GM21529 (cell line): ENCODE measurements around the gene PNMA6E.

ENCODE experiments used
- ATAC-seq: cut with Tn5 transposase; IDR thresholded peaks from one replicate; pipeline ENCODE4 v1.9.1; 2021; ENCODE audit not compliant: unreplicated experiment

PNMA6E gene

GRCh38 chrX:153438532-153438931 is 37.4 kb upstream of the PNMA6E start:
- ATAC-seq: no peak

- ATAC-seq: no peak
Observed at GRCh38 chrX:153435845-153436244, 34.7 kb upstream of the PNMA6E start.

- ATAC-seq: no peak
Observed at GRCh38 chrX:153434801-153435200, 33.7 kb upstream of the PNMA6E start.

GRCh38 chrX:153433781-153434285 is 32.7 kb upstream of the PNMA6E start:
- ATAC-seq: no peak

- ATAC-seq: no peak
Observed at GRCh38 chrX:153433161-153433680, 32.1 kb upstream of the PNMA6E start.

- no peak for ATAC-seq
Observed at GRCh38 chrX:153430796-153431195, 29.6 kb upstream of the PNMA6E start.

DNA sequence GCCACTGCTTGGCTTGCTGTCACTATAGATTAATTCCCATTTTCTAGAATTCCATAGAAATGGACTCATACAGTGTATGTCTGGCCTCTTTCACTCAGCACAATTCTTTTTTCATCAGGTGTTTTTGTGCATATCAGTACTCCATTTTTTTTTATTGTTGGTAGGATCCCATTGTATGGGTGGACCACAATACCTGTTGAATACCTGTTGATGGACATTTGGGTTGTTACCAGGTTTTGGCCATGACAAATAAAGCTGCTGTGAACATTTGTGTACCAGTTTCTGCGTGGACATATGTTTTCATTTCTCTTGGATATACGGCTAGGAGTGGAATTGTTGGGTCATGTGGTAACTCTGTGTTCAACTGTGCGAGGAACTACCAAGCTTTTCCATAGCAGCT is 25.1 kb upstream of the PNMA6E start:
- ATAC-seq: no peak

DNA sequence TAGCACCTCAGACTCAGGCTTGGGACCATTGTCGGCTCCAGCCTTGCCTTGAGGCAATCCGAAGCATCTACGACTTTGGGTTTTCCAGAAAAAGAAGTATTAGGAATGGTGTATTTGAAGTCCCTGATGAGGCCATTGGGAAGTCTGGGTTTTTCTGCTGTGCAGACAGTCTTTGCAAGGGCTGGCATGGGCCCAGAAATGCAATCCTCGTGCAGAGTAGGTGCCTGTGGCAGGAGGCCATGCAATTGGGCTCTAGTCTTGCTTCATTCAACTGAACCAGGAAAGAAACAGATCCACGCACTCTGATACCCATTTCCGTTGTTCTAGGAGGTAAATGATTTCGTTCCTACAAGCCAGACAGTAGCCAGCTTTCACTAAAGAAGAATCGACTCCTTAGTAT is 22.5 kb upstream of the PNMA6E start:
- no peak for ATAC-seq

DNA sequence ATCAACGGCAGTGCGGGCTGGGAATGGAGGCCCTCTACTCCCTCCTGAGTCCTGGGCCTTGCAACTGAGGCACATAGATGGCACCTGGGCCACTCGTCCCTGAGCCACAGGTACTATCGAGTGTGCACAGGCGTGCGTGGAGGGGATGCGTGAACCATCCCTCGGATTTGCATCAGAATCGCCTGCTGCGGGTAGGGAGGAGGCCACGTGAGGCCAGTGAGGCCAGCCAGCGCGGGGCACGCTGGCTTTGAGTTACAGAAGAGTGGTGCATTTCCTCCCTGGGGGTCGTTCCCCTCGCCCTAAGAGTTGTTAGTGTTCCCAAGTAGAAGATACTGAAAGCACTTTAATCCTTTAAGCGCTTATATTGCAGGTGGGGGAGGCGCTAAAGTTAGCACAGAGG is 20.7 kb upstream of the PNMA6E start:
- no peak for ATAC-seq

DNA sequence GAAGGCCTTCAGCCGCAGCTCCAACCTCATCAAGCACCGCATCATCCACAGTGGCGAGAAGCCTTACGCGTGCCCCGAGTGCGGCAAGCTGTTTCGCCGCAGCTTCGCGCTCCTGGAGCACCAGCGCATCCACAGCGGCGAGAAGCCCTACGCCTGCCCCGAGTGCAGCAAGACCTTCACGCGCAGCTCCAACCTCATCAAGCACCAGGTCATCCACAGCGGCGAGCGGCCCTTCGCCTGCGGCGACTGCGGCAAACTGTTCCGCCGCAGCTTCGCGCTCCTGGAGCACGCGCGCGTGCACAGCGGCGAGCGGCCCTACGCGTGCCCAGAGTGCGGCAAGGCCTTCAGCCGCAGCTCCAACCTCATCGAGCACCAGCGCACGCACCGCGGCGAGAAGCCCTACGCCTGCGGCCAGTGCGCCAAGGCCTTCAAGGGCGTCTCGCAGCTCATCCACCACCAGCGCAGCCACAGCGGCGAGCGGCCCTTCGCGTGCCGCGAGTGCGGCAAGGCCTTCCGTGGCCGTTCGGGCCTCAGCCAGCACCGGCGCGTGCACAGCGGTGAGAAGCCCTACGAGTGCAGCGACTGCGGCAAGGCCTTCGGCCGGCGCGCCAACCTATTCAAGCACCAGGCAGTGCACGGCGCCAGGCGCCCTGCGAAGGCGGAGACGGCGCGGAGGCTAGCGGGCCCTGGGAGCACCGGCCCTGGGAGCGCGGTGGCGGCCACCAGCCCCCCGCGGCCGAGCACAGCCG is 19.9 kb upstream of the PNMA6E start:
- no peak for ATAC-seq

- no peak for ATAC-seq
Observed at GRCh38 chrX:153417637-153418036, 16.5 kb upstream of the PNMA6E start.

DNA sequence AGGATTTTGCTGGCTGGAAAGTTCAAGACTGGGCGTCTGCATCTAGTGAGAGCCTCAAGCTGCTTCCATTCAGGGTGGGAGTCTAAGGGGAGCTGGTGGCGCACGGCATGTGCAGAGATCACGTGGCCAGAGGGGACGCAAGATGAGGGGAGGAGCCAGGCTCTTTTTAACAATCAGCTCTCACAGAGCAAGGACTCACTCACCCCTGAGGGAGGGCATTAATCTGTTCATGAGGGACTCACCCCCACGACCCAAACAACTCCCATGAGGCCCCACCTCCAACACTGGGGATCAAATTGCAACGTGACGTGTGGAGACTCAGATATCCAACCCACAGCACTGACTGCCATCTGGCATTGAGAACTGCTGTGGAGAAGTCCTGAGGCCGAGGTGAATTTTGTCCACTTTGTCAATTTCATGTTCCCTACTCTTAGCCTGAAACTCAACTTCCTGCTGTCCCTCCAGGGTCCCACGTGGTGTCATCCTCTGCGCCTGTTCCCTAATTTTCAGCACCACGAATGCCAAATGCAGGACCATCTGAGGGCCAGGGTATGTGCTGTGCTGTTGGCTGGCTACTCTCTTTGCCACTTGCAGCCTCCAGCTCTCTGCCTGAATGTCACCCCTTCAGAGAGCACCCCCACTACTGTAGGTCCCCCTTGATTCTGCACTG is 15.8 kb upstream of the PNMA6E start:
- no peak for ATAC-seq

GRCh38 chrX:153414856-153415510 is 13.8 kb upstream of the PNMA6E start:
- ATAC-seq: no peak

GRCh38 chrX:153413731-153414130 is 12.6 kb upstream of the PNMA6E start:
- no peak for ATAC-seq

- no peak for ATAC-seq
Observed at GRCh38 chrX:153412746-153413720, 11.9 kb upstream of the PNMA6E start.

GRCh38 chrX:153411988-153412574 is 10.9 kb upstream of the PNMA6E start:
- no peak for ATAC-seq

GRCh38 chrX:153411255-153411987 is 10.3 kb upstream of the PNMA6E start, which contains the start of gene ZFP92:
Gene ZFP92 (plus strand): TSS chrX:153411472. CDS start chrX:153418323, 6,851 bp downstream.
- no peak for ATAC-seq

DNA sequence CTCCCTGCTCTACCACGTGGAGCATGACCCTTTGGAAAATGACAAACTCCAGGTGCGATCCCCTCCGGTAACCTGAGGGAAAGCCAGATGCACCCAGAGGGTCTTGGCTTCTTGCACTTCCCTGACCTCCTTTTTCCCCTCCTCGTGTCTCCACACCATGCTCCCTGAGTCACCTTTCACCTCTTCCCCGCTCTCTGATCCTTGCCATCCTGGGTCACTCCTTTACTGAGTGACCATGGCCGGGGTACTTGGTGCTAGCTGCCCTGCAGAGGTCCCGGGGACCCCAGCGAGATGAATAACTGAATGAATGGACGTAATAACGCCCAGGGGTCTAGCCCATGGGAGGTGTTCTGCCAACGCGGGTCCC is 9.7 kb upstream of the PNMA6E start:
- no peak for ATAC-seq

DNA sequence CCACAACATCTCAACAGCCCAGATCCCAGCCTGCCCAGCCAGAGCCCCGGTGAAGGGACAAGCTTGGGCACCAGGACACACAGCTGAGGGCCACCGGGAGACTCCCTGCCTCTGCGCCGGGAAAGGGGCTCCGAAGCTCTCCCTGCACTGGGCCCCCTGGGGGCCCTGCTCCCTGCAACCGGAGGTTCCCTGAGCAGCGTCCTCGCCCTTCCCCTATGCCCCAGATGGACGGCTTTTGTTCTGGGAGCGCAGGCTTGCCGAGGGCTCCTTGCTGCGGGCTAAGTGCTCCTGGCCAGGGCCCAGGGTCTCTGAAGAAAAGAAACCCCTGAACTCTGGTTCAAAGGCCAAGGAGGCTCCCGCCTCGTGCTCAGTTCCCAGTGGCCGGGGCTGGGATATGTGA is 9.2 kb upstream of the PNMA6E start:
- no peak for ATAC-seq
